ENCODE data around the gene COL4A1.

DNA sequence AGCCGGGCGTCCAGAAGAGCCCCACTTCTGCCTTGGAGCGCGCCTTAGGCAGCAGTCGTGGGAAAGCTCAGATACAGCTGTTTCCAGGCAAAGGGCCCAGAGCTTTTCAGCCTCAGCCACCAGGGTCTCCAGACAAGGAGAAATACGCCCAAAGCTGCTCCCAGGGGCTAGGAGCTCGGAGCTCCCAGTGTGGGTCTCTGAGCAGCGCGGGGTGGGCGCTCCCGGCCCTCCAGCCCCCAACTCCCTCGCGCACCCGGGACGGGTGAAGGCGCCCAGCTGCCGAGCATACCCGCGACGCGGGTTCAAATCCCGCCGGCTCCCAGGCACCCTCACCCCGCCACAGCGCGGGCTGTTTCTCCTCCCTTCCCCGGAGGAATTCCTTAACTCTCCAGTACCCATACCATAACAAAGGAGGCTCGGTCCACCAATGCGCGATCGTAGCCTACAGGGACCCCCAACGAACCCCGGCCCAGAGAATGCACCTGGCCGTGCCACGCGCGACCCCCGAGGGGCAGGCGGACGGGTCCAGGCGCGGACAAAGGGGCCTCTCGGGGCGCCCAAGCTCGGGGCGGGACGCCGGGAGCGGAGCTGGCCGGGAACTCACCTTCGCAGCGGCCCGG, 507 bp downstream of the COL4A1 start:
- no peak for TF ChIP-seq SIN3A (IDR thresholded peaks at IDR 0.05; ENCODE audit: borderline replicate concordance, insufficient read depth, low read length)
- TF ChIP-seq, protein P1, sequence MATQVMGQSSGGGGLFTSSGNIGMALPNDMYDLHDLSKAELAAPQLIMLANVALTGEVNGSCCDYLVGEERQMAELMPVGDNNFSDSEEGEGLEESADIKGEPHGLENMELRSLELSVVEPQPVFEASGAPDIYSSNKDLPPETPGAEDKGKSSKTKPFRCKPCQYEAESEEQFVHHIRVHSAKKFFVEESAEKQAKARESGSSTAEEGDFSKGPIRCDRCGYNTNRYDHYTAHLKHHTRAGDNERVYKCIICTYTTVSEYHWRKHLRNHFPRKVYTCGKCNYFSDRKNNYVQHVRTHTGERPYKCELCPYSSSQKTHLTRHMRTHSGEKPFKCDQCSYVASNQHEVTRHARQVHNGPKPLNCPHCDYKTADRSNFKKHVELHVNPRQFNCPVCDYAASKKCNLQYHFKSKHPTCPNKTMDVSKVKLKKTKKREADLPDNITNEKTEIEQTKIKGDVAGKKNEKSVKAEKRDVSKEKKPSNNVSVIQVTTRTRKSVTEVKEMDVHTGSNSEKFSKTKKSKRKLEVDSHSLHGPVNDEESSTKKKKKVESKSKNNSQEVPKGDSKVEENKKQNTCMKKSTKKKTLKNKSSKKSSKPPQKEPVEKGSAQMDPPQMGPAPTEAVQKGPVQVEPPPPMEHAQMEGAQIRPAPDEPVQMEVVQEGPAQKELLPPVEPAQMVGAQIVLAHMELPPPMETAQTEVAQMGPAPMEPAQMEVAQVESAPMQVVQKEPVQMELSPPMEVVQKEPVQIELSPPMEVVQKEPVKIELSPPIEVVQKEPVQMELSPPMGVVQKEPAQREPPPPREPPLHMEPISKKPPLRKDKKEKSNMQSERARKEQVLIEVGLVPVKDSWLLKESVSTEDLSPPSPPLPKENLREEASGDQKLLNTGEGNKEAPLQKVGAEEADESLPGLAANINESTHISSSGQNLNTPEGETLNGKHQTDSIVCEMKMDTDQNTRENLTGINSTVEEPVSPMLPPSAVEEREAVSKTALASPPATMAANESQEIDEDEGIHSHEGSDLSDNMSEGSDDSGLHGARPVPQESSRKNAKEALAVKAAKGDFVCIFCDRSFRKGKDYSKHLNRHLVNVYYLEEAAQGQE (IDR thresholded peaks at IDR 0.05; ENCODE audit: insufficient read depth in 1 of 2, low read depth in 2 of 2, low read length in 2 of 2), result no peak
- TF ChIP-seq POLR2AphosphoS5 (IDR thresholded peaks at IDR 0.05; ENCODE audit: low read depth, low read length), result no peak
- no peak for TF ChIP-seq TAF1 (IDR thresholded peaks at IDR 0.05; ENCODE audit: borderline replicate concordance, insufficient read depth, low read length)
